ENCODE data around the gene DLX3.

Gene DLX3

DNA sequence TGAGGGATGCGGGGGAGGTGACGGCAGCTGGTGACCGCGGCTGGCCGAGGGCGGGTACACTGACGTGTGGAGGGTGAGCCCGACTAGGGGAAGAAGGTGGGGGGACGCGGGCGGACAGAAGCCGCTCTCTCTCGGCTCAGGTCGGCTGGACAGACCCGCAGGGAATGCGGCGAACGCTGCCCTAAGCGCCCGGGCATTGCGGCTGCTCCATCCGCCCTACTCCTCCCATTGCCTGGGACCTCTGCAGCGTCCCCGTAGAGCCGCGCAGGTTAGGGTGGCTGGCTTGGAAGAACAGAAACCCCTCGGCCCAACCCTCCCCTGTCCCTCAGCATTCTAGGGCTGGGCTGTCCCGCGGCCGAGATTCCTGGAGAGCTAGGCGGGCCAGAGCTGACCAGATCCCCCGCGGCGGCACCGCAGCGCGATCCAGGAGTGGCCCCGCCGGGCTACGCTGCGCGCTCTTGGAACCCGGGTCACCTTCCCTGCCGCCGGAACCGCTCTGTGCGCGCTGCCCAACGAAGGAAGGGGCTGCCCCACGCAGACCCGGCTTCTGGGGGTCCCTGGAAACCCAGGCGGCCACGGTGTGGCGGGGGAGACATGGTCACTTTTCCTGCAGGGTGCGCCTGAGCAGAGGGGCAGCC, 23.1 kb downstream of the DLX3 start:
- peak; percentile 44 for DNase-seq

DNA sequence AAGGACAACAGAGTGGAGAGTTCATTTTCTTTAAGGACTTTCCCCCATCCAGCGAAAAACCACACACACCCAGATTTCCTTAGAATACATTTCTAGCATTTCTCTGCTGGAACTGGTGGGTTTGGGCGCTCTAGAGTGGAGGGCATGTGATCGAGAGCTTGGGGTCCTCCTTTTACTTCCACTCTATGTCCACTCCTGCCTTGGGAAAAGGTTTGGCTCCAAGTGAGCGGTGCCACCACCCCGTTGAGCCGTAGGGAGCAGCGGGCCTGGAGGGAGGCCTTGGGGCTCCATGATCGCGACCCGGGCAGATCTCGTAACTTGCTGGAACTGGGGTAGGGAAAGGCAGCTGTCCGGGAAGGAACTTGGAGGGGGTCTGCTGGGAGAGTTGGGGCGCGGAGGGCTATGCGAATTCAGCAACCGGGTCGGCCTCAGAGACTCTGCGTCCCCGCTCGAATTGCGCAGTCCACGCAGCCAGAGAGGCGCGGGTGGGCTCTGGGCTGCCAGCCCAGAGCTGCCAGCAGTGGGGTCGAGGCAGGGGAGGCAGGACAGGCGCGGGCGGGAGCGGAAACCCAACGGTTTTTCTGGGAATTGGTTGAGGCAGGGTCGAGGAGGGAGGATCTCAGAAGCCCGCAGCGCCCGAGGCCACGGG, 23.7 kb downstream of the DLX3 start:
- no peak for DNase-seq

DNA sequence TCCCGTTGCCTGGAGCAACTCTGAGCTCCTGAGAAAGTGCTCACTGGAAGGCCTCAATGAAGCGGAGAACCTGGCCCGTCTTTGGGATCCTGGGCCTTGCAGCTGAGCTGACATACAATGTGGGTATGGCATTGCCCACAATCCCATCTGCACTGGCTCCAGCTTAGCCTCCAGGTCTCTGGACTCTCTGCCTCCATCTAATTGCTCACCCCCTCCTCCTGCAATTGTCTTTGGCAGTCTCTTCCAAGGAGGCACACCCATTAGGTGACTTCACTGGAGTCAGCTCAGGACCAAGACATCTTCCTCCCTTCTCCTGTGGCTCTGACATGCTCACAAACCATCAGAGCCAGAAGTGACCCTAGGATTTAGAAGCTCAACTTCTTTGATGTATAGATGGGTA, 24.5 kb downstream of the DLX3 start:
- DNase-seq = no peak

DNA sequence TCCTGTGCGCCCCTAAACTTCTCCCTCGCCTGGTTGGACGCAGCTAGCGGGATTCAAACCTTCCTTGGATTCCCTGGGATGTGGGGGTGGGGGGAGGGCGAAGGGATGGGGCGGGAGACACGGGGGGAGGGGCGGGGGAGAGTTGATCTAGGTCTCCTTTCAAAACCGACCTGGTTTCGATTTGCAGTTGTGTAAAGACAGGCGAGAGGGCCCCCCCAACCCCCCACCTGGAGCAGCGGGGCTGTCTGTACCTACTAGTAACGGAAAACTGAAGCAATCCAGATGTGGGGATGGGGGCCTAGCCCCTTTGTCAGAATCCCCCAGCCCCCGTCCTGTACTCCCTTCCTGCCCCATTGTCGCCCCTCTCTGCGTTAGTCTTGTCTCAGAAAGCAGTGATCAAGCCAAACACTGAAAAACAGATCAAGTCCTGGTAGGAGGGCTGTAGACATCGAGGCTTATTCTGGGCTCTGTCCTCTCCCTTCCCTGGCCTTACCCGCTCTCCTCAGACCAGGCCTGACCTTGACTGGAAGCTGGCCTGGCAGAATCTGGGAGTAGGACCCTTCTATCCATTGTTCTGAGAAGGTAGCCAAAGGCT, 25.1 kb downstream of the DLX3 start:
- no peak for DNase-seq

DNA sequence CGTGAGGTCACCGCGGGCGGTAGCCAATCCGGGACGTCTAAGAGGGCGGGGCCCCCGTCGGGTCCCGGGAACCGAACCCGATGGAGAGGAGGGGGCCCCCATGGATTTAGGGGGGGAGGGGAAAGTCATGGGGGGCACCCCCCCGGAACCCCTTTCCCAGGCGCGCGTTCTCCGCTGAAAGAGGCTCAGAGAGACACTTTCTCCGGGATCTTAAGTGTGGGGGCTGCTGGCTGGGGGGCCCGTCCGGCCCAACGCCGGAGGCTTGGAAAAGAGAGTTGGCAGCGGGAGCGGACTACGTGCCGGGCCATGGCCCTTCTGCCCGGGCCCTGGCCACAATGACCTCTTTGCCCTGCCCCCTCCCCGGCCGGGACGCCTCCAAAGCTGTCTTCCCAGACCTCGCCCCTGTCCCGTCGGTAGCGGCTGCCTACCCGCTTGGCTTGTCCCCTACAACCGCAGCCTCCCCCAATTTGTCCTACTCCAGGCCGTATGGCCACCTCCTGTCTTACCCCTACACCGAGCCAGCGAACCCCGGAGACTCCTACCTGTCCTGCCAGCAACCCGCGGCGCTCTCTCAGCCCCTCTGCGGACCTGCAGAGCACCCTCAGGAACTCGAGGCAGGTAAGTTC, 25.8 kb downstream of the DLX3 start, which contains the start of gene DLX4:
Gene DLX4, plus strand, starts transcription at position 57 of the 626 bp plus-strand sequence. Its CDS starts 279 bp downstream, at position 336.
- DNase-seq = no peak

DNA sequence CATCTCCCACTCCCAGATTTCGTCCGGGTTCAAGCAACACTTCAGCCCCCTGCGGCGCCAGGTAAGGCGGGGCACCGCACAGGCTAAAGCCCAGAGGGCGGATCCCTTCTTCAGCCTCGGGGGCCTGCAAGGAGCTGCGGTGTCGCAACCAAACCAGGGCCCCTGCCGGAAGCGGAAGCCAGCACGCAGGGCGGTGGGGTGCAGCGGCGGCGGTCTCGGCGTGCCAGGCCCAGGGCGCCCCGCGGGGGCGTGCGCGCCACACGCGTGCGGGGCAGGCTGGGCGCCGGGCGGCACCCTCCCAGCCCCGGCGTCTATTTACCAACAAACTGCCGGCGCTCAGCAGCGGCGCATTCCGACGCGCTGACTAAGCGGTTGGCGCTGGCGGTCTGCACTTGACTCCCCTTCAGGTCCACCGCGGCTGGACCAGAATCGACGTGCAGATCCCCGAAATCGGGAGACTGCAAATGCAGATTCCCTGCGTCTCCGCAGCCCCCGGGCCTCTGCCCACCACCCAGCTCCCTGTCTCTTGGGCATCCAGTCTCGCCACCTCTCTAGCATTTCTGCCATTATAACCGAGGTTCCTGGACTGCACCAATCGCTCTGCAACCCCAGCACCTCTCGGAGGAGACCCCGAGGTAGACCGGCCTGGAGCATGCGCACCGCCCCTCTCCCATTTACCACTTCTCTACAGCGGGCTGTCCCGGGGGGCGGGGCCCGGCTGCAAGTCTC, 26.5 kb downstream of the DLX3 start:
- peak; percentile 70 for DNase-seq

DNA sequence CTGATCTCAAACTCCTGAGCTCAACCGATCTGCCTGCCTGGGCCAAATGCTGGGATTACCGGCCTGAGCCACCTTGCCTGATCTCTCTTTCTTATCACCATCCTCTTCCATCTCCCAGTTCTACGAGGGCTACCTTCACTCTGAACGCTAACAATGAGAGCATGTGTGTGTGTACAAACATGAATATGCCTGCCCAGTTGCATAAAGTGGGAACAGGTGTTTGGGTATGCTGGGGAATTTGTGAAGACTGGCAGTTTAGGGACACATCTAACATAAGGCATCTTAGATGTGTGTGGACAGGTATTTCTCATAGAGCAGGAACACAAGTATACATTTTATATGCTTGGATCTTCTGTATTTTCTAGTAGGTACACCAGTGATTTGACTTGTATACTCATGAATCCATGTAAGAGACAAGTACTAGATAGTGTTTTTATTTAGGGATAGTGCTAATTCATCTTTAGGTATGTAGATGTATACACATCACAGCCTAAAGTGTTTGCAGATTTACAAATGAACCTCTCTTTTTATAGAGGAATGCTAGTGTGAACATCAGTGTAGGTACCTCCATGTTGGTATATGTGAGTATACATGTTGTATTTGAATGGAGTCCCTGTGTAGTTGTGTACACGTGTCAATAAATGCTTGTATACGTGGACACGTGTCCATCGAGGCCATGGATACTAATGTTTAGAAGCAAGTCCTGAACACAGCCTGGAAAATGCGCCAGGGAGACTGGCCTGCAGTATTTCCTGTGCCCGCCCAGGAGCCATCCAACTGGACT, 27.2 kb downstream of the DLX3 start:
- DNase-seq = no peak

DNA sequence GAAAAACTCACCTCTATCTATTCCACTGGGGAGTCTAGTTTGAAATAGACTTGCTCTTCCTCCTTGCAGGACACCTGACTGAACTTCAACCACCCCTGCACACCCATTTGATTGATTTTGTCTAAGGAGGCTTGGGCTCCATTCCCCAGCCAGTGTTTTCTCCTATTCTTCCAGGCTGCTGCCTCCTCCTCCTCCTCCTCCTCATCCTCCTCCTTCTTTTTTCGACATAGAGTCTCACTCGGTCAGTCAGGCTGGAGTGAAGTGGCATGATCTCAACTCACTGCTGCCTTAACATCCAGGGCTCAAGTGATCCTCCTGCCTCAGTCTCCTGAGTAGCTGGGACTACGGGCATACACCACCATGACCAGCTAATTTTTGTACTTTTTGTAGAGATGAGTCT, 27.8 kb downstream of the DLX3 start:
- DNase-seq = no peak

DNA sequence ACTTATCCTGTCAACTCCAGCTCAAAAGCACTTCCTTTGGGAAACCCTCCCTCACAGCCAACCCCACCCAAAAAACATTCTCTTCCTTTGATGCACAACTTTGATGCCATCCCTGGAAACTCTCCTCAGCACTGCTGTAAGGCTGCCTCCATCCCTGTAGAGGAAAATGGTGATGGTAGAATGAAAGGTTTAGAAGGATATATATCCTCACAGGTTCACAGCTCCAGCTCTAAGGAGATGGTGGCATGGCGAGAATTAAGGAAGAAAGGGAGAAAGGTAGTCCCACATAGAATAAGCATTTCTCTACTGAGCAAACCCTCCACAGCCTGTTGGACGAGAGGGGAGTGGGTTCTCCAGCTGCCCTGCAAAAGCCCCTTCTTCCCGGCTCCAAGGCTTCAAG, 28.3 kb downstream of the DLX3 start:
- no peak for DNase-seq

DNA sequence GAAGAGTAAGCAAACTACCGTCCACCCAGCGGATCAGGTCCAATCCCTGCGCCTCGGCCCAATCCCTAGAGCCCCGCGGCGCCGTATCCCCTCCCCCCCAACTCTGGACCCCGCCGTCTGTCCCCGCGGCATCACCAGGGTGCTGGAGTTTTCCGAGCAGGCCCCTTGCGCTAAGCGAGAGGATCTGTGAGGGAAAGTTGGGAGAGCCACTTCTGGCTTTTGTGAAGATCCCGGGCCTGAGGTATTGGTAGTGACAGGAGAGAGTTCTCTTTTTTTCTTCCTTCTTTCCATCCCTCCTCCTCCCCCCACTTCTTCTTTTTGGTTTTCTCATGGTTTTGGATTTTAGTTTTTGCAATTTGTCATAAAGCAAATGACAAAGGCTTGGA, 29.5 kb downstream of the DLX3 start:
- DNase-seq = no peak

DNA sequence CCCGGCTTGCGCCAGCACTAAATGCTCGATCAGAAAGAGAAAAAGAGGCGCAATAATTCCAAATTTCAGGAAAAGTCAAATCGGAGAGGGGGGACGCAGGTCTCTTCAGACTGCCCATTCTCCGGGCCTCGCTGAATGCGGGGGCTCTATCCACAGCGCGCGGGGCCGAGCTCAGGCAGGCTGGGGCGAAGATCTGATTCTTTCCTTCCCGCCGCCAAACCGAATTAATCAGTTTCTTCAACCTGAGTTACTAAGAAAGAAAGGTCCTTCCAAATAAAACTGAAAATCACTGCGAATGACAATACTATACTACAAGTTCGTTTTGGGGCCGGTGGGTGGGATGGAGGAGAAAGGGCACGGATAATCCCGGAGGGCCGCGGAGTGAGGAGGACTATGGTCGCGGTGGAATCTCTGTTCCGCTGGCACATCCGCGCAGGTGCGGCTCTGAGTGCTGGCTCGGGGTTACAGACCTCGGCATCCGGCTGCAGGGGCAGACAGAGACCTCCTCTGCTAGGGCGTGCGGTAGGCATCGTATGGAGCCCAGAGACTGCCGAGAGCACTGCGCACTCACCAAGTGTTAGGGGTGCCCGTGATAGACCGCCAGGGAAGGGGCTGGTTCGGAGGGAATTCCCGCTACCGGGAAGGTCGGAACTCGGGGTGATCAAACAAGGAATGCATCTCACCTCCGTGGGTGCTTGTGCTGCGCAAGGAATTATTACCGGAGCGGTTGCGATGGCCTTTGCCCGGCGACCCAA, 30.1 kb downstream of the DLX3 start:
- no peak for DNase-seq

DNA sequence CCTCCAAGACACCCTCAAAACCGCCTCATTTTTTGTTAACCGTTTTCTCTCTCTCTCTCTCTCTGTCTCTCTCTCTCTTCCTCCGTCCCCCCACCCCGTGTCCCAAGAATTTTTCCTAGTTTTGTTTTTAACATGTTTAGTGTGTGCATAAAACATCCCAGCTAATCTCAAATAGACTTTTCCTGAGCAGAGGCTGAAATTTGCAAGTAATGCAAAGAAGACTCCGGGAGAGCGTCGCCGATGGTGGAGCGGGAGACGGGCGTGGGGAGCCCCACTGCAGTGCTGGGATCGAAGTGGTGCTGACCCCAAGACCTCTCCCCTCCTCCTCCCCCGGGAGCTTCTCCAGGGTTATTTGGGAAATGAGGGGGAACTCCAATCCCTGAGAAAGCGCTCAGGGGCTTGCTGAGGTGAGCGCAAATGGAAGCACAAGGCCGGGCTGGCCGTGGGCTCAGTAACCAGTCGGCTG, 30.7 kb downstream of the DLX3 start:
- DNase-seq = no peak

DNA sequence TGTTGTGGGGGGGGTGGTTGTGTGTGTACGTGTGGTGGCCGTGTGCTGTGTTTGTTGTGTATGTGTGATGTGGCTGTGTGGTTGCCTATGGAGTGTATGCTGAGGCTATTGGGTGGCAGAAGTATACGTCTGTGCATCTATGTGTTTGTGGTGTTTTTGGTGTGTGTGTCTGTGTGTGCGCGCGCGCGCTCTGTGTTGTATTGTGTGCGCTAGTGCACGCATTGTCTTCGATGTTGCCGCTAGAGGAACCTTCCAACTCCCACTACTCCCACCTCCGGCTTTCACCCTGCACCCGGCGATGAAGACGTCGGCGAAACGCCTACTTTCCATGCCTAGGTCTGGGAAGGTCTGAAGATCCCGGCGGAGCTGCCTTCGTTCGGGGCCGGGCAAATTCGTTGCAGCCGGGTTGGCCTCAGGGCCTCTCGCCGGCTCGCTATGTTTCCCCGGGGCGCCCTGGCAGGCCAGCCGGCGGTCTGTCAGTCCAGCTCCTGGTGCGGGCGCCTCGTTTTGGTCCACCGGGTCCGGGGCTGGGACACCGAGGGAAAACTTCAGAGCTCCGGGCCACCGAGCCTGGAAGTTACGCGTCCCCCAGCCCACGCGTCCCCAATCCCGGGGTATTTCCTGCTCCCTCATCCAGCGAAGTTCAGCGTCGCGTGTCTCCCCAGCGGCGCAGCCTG, 31.3 kb downstream of the DLX3 start:
- no peak for DNase-seq

DNA sequence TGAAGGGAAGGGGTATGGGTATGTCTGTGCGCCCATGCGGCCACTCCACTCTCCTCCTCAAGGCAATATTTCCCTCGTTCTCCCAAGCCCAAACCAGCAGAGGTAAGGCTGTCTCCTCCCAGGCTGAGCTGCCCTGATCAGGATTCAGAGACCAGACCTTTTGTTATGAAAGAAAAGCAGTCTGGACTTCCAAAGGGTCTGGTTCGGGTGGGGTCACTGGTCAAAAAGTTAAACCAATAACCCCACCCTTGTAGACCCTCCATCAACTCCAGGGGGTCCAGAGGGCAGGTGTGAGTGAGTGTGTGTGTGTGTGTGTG, 31.8 kb downstream of the DLX3 start:
- DNase-seq = no peak

DNA sequence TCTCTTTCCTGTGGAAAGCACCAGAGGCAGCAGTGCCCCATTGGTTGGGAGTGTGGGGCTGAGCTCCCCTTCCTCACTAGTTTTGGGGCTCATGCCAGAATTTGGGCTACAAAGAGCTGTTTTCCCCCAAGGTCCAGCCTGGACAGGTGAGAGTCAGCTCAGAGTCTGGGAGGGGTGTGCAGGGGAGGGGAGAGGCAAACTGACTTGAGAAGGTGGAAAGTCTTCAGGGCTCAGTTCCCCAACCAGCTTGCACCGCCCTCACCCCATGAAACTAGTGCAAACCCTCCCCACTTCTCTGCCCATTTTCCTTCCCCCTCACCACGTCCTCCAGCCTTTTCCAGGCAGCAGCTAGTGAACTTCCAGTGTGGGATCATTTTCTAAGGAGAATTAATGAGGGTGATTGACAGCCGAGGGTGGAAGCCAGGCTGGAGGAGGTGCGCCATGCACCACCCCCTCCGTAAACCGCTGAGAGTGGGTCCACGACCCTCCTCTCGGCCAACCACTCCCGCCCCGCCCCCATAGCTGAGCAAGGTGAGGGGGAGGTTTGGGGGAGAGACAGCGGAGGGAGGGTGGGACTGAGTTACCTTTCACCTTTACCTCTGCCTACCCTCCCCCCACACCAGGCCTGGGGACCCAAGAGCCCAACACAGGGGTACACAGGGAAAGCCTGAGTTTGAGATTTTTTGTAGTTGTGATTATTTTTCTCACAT, 32.3 kb downstream of the DLX3 start:
- DNase-seq = no peak

DNA sequence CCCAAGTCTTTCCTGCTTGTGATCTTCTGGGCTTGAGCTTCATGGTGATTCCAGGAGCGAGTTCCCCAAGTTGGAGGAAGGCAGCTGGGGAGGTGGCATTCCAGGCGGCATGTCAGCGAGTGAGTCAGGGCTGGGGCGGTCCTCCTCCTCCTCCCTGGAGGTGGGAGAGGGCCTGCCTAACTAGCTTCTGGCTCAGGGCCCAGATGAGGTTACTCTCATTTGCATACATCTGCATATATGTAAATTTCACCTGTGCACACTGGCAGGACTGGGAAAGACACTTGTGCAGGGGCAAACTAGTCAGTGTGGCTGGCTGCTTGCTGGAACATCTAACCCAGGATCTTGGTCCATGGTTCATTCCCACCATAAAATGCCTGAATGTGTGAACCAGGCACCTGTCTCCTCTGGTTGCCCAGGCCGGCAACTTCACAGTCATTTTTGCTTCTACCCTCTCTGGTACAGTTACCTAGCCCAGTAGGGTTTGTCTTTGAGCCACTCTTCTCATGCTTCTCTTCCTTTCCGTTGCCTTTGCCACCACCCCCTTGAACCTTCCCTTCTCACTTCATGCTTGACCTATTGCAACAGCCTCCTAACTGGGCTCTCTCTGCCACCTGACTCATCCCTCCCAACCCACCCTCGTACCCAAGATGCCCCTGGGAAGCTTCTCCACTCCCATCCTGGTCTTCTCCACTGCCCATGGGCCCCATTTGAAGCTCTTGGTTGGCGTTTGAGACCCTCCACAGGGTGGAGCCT, 35.7 kb downstream of the DLX3 start:
- DNase-seq = no peak

DNA sequence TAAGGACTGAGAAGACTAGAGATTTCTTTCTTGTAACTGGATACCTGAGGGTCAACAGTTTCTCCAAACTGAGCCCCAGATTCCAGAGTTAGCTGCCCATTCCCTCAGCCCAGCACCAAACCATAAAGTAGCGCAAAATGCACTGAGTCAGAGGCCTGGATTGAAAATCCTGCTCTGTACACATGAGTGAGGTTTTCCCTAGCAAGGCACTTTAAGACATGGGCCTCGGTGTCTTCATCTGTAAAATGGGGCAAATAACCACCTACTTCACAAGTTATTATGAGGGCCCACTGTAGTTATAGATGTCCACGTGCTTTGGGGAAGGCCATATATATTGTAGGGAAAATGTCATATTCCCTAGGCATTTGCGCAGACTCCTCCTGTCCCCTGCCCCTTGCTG, 36.3 kb downstream of the DLX3 start:
- no peak for DNase-seq

DNA sequence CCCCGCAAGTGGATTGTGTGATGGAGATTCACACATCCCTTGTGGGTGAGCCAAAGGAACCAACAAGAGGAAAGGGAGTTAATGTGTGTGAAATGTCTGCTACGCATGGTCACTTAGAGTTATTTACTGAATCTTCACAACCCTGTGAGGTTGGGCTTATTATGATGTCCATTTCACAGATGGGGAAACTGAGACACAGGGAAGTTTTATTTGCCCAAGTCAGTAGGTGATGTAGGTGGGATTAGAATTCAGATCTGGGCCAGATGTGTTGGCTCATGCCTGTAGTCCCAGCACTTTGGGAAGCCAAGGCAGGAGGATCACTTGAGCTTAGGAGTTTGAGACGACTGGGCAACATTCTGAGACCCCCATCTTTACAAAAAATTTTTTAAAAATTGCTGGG, 37.7 kb downstream of the DLX3 start:
- no peak for DNase-seq

DNA sequence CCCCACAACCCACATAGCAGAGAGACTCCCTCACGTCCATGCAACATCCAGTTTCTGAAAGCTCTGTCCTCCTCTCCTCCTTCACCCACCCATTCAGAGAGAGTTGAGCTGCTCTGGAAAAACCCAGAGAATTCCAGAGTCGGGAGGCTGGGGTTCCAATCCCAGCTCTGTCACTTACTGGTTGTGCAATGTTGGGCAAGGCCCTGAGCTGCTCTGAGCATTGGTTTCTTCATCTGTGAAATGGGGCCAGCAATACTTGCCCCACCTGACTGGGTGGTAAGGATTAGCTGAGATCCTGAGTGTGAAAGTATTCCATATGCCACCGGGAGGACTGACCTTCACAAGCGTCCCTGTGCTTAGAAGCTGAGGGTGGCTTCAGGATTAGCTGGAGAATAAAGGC, 38.2 kb downstream of the DLX3 start:
- no peak for DNase-seq

DNA sequence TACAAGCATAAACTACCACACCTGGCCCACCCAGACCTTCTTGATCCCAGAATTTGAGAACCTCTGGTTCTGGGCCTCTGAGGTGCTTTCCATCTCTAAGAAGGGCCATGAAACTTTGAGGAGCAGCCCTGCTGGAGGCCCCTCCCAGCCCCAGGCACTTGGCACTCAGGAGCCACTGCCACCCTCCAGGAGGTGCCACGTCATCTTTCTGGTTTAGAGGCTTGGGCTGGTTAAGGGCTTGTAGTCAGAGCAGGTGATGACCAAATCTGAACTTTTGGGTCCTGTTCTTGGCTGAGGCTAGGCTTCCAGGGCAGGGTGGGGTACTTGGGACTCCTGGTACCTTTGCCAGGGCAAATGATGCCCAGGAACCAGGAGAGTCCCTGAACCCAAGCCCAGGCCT, 39.9 kb downstream of the DLX3 start:
- DNase-seq = no peak

Data from femur (tissue), 1 donor.